Measurements from ENCODE around the gene SYTL5.

Gene SYTL5

DNA sequence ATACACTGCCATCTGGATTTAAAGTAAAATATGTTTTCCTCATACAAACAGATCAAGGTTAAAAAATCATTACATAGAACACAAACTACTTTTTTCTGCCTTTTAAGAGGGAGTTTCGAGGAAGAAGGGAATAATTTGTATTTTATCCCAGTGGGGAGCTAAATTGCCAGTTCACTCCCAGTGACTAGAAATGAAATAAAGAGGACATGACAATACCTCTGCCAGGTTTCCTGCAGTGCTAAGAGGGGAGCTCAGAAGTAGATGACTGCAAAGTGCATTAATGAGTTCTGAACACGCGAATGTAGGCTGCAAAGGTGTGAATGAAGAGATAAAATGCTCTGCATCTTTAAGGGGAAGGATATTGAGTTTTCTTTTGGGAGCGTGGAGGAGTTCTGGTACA lies 144.6 kb downstream of the SYTL5 start:
- no peak for DNase-seq

DNA sequence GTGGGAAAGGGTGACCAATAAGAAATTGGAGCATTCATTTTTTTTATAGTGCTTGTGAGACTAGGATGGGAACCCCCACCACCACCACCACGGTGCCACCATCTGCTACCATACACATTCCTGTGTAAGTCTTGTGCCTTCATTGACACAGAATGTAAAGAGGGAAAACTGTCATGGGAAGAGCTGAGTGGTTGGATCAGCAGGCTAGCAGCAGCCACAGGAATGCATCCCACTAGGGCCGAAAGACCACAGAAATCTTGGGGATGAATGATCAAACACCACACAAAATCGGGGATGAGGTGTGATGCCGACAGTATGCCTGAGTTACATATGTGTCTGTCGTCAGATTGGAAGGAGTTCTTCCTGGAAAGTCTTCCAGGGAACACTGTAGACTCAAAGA lies 145.1 kb downstream of the SYTL5 start:
- DNase-seq: no peak

DNA sequence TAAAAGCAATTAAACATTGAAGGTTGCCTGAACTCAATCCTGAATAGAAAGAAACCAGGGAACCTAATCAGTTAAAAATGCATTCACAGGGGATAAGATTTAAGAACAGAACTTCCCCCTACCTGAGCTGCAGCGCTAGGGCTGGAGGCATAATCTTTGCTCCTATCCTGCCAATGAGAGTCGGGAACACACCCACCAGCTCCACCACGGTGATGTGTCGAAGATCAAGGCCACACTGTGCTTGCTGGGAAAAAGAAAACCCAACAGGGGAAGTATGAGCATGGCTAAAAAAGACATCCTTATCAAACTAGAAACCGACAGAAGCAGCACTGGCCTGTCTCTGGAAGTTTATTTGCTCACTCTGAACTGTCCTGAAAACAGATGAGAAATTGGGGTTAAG lies 148.0 kb downstream of the SYTL5 start:
- DNase-seq: no peak

DNA sequence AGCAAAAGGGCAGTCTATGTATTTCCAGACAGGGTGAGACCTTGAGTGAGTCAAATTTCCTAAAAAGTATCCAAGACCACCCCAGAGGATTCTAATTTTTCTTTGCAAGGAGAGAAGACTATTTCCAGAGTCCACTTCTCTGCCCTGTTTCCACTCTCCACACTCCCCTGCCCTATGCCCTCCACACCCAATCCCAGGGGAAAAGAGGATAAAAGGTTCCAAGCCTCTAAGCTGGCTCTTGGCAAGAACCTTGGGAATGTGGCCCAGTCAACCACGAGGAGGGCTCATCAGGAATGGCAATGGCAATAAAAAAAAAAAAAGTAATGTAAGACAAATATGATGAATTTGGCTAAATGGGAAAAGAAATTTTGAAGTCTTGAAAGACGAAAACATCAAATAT lies 148.5 kb downstream of the SYTL5 start:
- no peak for DNase-seq

DNA sequence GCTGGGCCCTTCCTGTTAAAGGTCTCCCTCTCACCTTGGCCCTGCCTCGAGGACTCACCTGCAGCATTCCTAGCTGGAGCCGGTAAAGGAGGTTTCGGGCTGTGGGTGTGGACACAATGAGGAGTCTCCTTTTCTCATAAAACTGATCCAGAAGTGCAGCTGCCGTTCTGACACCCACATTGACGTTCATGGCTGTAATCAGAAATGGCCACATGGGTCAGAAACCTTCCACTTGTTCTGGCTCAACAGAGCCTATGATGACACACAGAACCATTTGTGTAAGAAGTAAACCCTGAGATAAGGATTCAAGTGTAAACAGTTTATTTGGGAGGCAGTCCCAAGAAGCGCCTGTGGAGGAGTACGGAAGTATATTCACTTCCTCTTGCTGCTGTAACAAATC lies 150.5 kb downstream of the SYTL5 start:
- DNase-seq: no peak

DNA sequence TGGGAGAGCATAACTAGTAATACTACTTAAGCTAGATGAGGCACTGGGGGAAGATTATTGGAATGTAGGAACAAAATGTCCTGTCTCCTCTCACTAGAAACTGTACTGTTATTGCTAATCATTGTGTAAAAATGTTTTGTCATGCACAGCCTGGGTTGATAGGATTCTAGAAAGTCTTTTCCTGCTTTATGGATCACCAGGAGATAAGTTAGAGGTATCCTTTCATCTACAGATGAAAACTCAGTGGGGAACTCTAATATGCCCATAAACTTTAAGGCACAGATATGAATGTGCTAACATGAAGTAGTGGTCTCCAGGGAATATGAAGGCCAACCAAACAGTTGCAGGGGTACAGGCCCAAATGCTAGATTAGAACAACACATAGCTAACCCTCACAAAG lies 156.8 kb downstream of the SYTL5 start:
- DNase-seq: no peak

DNA sequence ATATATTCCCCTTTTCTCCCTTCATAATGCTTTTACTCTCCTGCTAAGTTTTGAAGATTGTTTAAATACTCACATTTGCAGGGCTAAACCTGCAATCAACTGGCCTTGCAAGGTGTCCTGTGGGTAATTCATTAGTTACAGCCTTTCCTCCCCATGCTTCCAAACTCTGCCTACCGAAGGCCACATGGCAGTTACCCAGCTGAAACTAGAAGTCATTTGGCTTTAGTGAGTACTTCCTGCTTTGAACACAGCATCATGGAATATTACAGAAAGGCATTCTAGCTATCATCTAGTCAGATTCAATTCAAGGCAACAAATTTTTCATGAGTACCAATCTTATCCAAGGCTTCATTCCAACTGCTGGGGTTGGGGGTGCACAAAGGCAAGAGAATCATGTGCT lies 158.7 kb downstream of the SYTL5 start:
- DNase-seq: no peak

DNA sequence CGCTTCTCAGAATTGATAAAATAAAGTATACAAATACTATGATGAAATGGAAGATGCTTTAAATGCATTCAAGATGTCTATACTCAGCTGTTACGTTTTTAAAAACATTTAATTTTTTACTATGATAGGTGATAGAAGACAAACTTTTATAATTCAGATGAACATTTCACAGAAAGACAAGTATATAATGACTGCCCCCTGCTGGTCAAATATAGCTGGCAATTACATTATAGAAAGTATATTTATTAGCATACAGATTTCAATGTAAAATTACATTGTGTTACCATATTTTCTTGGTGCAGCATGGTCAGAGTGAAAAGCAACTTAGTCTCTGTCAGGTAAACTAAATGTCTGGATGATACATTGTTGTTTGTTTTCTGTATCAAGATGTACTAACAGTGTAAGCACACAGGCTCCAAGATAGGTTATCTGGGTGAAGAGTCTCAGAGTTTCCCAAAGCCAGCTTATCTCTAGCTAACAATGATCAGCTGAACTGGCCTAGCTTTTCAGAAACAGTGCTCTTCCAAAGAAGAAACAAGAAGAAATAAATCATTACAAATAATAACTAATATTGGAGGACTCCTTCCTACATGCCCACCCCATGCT lies 160.2 kb downstream of the SYTL5 start:
- peak; percentile 10 for DNase-seq

DNA sequence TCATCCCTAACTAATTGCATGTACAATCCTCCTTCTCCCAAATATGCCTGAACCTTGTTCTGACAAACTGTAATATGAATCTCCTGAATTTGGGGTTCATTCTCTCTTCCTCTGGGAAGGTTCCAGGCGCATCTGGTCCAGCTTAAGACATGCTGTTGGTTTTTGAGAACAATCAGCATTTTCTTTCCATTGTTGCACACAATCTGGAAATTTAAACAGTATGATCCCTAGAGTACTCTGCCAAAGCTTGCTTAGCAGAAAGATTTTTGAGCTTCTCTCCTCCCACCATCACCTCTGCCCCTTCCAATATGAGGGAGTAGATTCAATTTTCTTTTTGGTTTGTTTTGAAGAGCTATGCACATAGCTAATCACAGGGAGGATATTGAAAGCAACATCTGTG lies 164.2 kb downstream of the SYTL5 start:
- no peak for DNase-seq

DNA sequence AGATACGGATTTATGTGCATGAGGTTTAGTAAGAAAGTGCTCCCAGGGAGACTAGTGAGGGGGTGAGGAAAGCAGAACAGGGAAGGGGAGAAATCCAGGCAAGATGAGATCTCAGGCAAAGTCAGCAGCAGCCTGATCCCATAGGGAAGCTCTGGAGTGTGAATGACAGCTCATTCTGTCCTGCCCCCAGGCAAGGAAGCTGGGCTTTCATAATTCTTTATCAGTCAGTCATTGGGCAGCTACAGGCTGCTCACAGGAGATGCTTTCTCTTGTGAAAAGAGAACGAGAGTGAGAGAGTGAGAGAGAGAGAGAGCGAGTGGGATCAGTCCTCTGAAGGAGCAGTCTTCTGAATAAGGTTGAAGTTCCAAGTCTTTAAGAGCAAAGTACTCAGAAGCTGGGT lies 166.2 kb downstream of the SYTL5 start:
- DNase-seq: no peak

DNA sequence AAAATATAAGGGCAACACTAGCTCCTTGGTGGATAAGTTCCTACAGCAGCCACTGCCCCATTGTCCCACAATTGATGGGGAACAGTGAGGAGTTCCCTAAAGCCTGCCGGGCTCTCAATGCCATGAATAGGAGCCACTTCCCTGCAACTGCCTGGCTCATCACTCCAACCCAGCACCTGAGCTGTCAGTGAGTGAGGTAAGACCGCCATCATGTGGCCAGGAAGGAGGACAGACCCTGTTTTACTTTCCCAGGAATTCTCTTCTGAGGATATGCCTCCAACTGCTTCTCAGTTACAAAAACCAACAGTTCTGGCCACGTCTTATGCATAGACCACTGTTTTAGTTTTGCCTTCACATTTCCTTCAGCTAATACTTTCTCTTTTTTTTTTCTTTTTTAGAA lies 168.8 kb downstream of the SYTL5 start:
- DNase-seq: peak; percentile 18

DNA sequence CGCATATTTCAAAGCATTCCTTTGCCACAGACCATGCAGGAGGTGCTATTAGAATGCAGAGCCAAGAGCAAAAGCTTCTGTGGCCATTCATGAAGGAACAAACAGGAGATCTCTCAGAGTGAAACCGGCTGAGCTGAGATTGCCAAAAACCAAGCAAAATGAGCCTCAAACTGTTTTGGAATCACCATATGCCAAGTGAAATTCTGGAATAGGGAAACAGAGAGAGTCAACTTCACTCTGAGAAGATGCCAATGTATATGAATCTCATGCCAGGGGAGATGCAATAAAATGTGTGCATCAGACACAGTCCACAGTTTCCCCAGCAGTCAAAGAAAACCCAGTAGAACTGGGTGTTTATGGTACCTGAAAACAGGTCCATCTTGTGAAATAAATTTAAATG lies 172.0 kb downstream of the SYTL5 start:
- no peak for DNase-seq
